Stimulated activated naive B cell treated with anti-CD40 and anti-IgM and Interleukin-4, amounts not matched to agents 10 μg/mL and 1 μg/mL and 100 μg/mL, for 72 hours (primary cell): ENCODE data around the gene TSHZ3.

Source experiments
- ATAC-seq, 2 donors: fragments of 150-1000 bp; cut with Tn5 transposase; replicated peaks; 2 replicates each; pipeline ENCODE4 v1.10.0; 2021; ENCODE audit warnings: moderate library complexity in 1 of 2
- DNase-seq: peaks from one replicate; pipeline ENCODE4 v3.0.0; 2021
- H3K27ac Mint-ChIP-seq: one replicate; pipeline ENCODE4 v1.8.0; 2022; ENCODE audit warnings: mild to moderate bottlenecking, mixed read lengths
- H3K27me3 Mint-ChIP-seq, 2 donors: one replicate each; pipeline ENCODE4 v1.8.0; 2022; ENCODE audit warnings: mixed read lengths in 2 of 2
- H3K36me3 Mint-ChIP-seq, 2 donors: one replicate each; pipeline ENCODE4 v1.8.0; 2022; ENCODE audit warnings: mixed read lengths in 2 of 2, mild to moderate bottlenecking in 1 of 2
- H3K4me1 Mint-ChIP-seq, 2 donors: one replicate each; pipeline ENCODE4 v1.8.0; 2022; ENCODE audit warnings: mixed read lengths in 2 of 2, mild to moderate bottlenecking in 1 of 2
- H3K4me3 Mint-ChIP-seq, 2 donors: one replicate each; pipeline ENCODE4 v1.8.0; 2022; ENCODE audit warnings: mild to moderate bottlenecking in 2 of 2, mixed read lengths in 2 of 2, moderate library complexity in 1 of 2
- H3K9me3 Mint-ChIP-seq, 2 donors: one replicate each; pipeline ENCODE4 v1.8.0; 2022; ENCODE audit warnings: mixed read lengths in 2 of 2, mild to moderate bottlenecking in 1 of 2

Gene TSHZ3

DNA sequence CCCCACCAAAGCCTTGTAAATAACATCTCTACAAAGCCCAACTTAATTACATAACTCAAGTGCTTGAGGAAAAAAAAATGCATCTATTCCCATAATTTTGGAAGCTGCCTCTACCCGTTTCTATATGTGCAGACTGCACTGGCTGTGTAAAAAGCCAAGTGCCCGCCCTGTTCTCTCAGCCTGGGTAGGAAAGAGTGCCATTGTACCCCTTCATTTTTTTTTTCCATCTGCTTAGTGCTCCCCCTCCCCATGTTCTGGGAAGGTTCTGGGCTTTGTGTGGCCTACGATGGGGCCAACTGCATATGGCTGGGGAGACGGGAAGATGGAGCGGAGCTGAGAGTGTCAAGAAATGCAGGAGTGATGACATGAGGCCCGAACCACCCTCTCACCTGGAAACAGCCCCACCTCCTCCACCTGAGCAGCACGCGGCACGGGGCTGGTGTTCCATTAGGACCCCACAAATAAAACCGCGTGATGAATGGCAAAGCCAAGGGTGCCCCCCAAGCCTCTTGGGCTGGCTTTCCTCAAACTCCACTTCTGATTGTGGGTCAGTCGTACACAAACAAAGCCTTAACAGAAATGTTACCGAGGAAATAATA, 42.1 kb downstream of the TSHZ3 start:
- Mint-ChIP-seq H3K27ac (no peak overlapping the region), H3K9me3 (peaks cover 0 to 4% of the 10 kb centered on the region in 2 donors), H3K36me3 (no peaks in the 10 kb centered on the region), H3K27me3 (peaks cover 0 to 5% of the 10 kb centered on the region in 2 donors), H3K4me1 (peaks cover 0 to 2% of the 10 kb centered on the region in 2 donors), H3K4me3 (no peak overlapping the region)
- ATAC-seq (no peak), DNase-seq (no peak)

- no peaks in the 10 kb centered on the region for H3K4me1 Mint-ChIP-seq
- H3K27ac Mint-ChIP-seq, result peak overlapping the region; percentile 22
- H3K9me3 Mint-ChIP-seq, result peaks cover 0 to under 1% of the 10 kb centered on the region in 2 donors
- no peaks in the 10 kb centered on the region for H3K36me3 Mint-ChIP-seq
- no peak for ATAC-seq
- no peak for DNase-seq
- peaks cover 0 to 5% of the 10 kb centered on the region in 2 donors for H3K27me3 Mint-ChIP-seq
- no peak overlapping the region for H3K4me3 Mint-ChIP-seq
Measured at GRCh38 chr19:31306006-31306753, 43.1 kb downstream of the TSHZ3 start.

GRCh38 chr19:31304831-31305312, 44.4 kb downstream of the TSHZ3 start:
- DNase-seq, result no peak
- H3K27ac Mint-ChIP-seq, result no peak overlapping the region
- ATAC-seq, result no peak
- no peaks in the 10 kb centered on the region for H3K9me3 Mint-ChIP-seq
- H3K36me3 Mint-ChIP-seq, result no peaks in the 10 kb centered on the region
- H3K27me3 Mint-ChIP-seq, result peaks cover 0 to 5% of the 10 kb centered on the region in 2 donors
- H3K4me1 Mint-ChIP-seq, result no peaks in the 10 kb centered on the region
- H3K4me3 Mint-ChIP-seq, result no peak overlapping the region

GRCh38 chr19:31303262-31303815, 45.9 kb downstream of the TSHZ3 start:
- Mint-ChIP-seq H3K36me3 (no peaks in the 10 kb centered on the region), H3K4me1 (no peaks in the 10 kb centered on the region), H3K27ac (no peak overlapping the region), H3K4me3 (no peak overlapping the region), H3K27me3 (peaks cover 0 to 5% of the 10 kb centered on the region in 2 donors), H3K9me3 (no peaks in the 10 kb centered on the region)
- no peak for ATAC-seq
- no peak for DNase-seq

GRCh38 chr19:31301306-31301980, 47.8 kb downstream of the TSHZ3 start:
- Mint-ChIP-seq H3K27ac (no peak overlapping the region), H3K9me3 (no peaks in the 10 kb centered on the region), H3K36me3 (no peaks in the 10 kb centered on the region), H3K4me3 (no peak overlapping the region), H3K27me3 (no peaks in the 10 kb centered on the region), H3K4me1 (no peaks in the 10 kb centered on the region)
- DNase-seq (no peak), ATAC-seq (no peak)

GRCh38 chr19:31300422-31300821, 48.8 kb downstream of the TSHZ3 start:
- ATAC-seq (no peak), DNase-seq (no peak)
- no peaks in the 10 kb centered on the region for H3K27me3 Mint-ChIP-seq
- H3K4me3 Mint-ChIP-seq, result no peak overlapping the region
- no peaks in the 10 kb centered on the region for H3K36me3 Mint-ChIP-seq
- no peaks in the 10 kb centered on the region for H3K9me3 Mint-ChIP-seq
- H3K4me1 Mint-ChIP-seq, result no peaks in the 10 kb centered on the region
- no peak overlapping the region for H3K27ac Mint-ChIP-seq

DNA sequence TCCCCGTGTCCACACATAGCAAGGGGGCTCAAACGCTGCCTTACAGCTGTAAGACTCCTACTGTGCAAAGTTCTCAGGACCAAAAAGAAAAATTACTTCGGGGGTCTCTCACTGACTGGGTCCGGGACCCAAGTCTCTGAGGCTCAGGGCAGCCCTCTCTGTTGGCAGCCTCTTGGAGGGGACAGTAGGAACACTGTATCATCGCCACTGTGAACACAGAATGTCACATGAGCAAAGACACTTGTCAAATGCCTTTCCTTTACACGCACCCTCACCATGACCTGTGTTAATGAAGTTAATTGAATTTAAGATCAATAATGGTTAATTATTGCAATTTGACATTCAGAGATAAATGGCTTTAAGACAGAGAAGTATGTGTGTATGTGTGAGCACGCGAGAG, 49.6 kb downstream of the TSHZ3 start:
- Mint-ChIP-seq H3K4me3 (no peak overlapping the region), H3K9me3 (no peaks in the 10 kb centered on the region), H3K36me3 (no peaks in the 10 kb centered on the region), H3K27me3 (no peaks in the 10 kb centered on the region), H3K4me1 (no peaks in the 10 kb centered on the region), H3K27ac (no peak overlapping the region)
- DNase-seq (no peak), ATAC-seq (no peak)

GRCh38 chr19:31297991-31298390, 51.2 kb downstream of the TSHZ3 start:
- ATAC-seq, result no peak
- Mint-ChIP-seq H3K36me3 (no peaks in the 10 kb centered on the region), H3K27ac (no peak overlapping the region), H3K9me3 (no peaks in the 10 kb centered on the region), H3K4me3 (no peak overlapping the region), H3K4me1 (no peaks in the 10 kb centered on the region), H3K27me3 (no peaks in the 10 kb centered on the region)
- no peak for DNase-seq

- Mint-ChIP-seq H3K27ac (no peak overlapping the region), H3K9me3 (peaks cover 5 to 8% of the 10 kb centered on the region in 2 donors), H3K4me3 (no peak overlapping the region), H3K4me1 (no peaks in the 10 kb centered on the region), H3K27me3 (no peaks in the 10 kb centered on the region), H3K36me3 (no peaks in the 10 kb centered on the region)
- DNase-seq, result no peak
- ATAC-seq, result no peak
Measured at GRCh38 chr19:31296741-31297390, 52.4 kb downstream of the TSHZ3 start.

- no peak overlapping the region for H3K4me3 Mint-ChIP-seq
- peaks cover 8% of the 10 kb centered on the region in 2 donors for H3K9me3 Mint-ChIP-seq
- H3K4me1 Mint-ChIP-seq, result no peaks in the 10 kb centered on the region
- H3K27ac Mint-ChIP-seq, result no peak overlapping the region
- DNase-seq (no peak), ATAC-seq (peak in 1 of 2 donors; percentile 23)
- no peaks in the 10 kb centered on the region for H3K36me3 Mint-ChIP-seq
- H3K27me3 Mint-ChIP-seq, result no peaks in the 10 kb centered on the region
Measured at GRCh38 chr19:31294189-31294588, 55.0 kb downstream of the TSHZ3 start.

GRCh38 chr19:31292639-31293185, 56.5 kb downstream of the TSHZ3 start:
- Mint-ChIP-seq H3K4me3 (no peak overlapping the region), H3K27me3 (no peaks in the 10 kb centered on the region), H3K27ac (no peak overlapping the region), H3K9me3 (peaks cover 8% of the 10 kb centered on the region in 2 donors), H3K4me1 (no peaks in the 10 kb centered on the region), H3K36me3 (no peaks in the 10 kb centered on the region)
- ATAC-seq (no peak), DNase-seq (no peak)

- Mint-ChIP-seq H3K27ac (no peak overlapping the region), H3K9me3 (peaks cover 8% of the 10 kb centered on the region in 2 donors), H3K27me3 (no peaks in the 10 kb centered on the region), H3K36me3 (no peaks in the 10 kb centered on the region), H3K4me1 (no peaks in the 10 kb centered on the region), H3K4me3 (no peak overlapping the region)
- ATAC-seq (no peak), DNase-seq (no peak)
Measured at GRCh38 chr19:31290931-31291590, 58.2 kb downstream of the TSHZ3 start.

- no peak overlapping the region for H3K27ac Mint-ChIP-seq
- no peak for ATAC-seq
- H3K4me1 Mint-ChIP-seq, result no peaks in the 10 kb centered on the region
- no peaks in the 10 kb centered on the region for H3K27me3 Mint-ChIP-seq
- DNase-seq, result no peak
- H3K9me3 Mint-ChIP-seq, result peaks cover 8% of the 10 kb centered on the region in 2 donors
- no peaks in the 10 kb centered on the region for H3K36me3 Mint-ChIP-seq
- H3K4me3 Mint-ChIP-seq, result no peak overlapping the region
Measured at GRCh38 chr19:31289976-31290375, 59.3 kb downstream of the TSHZ3 start.
